ENCODE results near the gene ERLEC1. TPM values are rescaled to one million over a fixed set of nuclear protein-coding genes. Genes with fewer than 3 reads are reported as not detected.

Gene ERLEC1
- total RNA-seq, 1 donor from 2014 or later = 39.6 TPM

DNA sequence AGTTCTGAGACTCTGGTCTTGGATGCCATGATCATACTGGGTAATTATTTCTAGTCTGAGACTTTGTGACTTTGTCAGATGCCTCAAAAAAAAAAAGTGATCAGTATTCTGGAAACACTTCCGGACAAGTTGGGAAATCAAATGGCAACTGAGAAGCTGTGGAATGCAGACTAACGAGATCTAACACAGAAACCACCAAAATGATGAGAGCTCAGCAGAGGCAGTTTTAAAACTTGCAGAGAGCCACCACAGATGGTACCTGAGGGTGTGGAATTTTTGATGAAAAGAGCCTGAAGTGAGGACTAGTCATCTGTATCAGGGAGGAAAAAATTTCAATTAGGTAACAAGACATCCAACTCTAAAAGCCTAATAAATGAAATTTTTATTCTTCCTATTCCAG, 78.4 kb downstream of the ERLEC1 start:
- DNase-seq (ENCODE audit: low spot score) (no peak), ATAC-seq (no peak)
- intact Hi-C loops (cut with DNase I) = no loop called here

DNA sequence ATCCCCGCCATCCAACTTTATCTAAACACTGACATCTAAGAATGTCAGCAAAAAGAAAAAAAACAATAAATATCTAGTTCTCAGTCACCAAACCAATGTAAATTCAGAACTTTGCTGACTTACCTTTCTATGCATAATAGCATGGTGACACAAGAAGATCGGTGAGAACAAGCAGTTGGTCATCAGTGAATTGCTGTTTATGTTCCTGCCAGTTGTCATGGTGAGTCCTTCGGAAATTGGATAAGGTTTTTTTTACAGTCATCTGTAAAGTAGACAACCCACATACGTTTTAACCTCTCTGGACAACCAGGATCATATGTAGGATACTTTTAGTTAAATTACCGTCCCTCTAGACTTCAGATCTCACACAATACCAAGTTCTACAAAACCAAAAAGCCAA, 79.1 kb downstream of the ERLEC1 start:
- intact Hi-C loops (cut with DNase I) = no loop called here
- ATAC-seq (no peak), DNase-seq (ENCODE audit: low spot score) (no peak)

DNA sequence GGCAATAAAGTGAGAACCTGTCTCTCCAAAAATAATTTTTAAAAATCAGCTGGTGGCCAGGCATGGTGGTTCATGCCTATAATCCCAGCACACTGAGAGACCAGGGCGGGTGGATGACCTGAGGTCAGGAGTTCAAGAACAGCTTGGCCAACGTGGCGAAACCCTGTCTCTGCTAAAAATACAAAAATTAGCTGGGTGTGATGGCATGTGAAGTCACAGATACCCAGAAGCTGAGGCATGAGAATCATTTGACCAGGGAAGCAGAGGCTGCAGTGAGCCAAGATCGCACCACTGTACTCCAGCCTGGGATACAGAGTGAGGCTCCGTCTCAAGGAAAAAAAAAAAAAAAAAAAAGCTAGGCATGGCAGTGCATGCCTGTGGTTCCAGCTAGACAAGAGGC, 80.3 kb downstream of the ERLEC1 start:
- DNase-seq (ENCODE audit: low spot score) (no peak), ATAC-seq (no peak)
- intact Hi-C loops (cut with DNase I) = no loop called here

DNA sequence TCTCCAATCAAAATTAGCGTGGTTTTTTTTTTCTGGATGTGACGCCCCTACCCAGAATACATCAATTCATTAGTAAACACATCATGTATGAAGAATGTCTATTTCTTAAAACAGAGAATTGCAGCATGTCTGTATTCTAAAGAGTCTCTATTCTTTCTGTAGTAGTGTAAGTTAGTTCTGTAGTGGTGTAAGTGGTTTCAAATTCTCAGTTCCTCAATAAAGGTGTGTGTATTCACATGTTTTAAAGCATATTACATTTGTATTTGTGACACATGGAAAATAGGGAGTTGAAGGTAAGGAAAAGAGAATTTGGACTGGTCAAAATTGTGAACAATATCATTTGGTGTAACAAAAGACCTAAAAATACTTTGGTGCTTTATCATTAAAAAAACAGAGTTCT, 80.9 kb downstream of the ERLEC1 start:
- DNase-seq (ENCODE audit: low spot score) = no peak
- no peak for ATAC-seq
- intact Hi-C loops (cut with DNase I) = no loop called here

Small RNAs within 50 kb of the gene (microRNA-seq; reads per million reads assigned to microRNA genes)
- gene MIR3682 = not detected

Other genes with a start within 250 kb of the ERLEC1 start
- gene CHAC2, start 19.2 kb upstream of the ERLEC1 start, total RNA-seq = 0.80 TPM
- gene ASB3, start 91 bp upstream of the ERLEC1 start, total RNA-seq = 30.0 TPM
- 2.5 TPM for gene GPR75, start 72.9 kb downstream of the ERLEC1 start, total RNA-seq
- 42.2 TPM for gene PSME4, start 183.9 kb downstream of the ERLEC1 start, total RNA-seq